T-helper 22 cell (primary cell): ENCODE results near the gene KBTBD8.

Experiments used
- DNase-seq: peaks from one replicate; pipeline ENCODE4 v3.0.0-alpha.2; 2020; ENCODE audit warnings: low read depth

The KBTBD8 gene

GRCh38 chr3:67034371-67034770 is 36.3 kb downstream of the KBTBD8 start:
- no peak for DNase-seq

DNA sequence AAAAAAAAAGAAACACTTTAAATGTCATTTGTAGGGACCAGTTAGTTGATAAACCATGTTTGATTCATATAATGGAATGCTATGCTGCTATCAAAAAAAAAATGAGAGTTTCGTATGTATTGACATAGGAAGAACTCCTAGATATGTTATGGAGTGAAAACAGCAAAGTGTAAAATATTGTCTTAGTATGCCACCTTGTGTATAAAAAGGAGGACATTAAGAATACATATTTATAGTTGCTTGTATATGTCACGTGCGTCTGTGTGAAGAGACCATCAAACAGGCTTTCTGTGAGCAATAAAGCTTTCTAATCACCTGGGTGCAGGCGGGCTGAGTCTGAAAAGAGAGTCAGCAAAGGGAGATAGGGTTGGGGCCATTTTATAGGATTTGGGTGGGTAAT is 39.5 kb downstream of the KBTBD8 start:
- no peak for DNase-seq

GRCh38 chr3:67044295-67044694 is 46.2 kb downstream of the KBTBD8 start:
- no peak for DNase-seq

DNA sequence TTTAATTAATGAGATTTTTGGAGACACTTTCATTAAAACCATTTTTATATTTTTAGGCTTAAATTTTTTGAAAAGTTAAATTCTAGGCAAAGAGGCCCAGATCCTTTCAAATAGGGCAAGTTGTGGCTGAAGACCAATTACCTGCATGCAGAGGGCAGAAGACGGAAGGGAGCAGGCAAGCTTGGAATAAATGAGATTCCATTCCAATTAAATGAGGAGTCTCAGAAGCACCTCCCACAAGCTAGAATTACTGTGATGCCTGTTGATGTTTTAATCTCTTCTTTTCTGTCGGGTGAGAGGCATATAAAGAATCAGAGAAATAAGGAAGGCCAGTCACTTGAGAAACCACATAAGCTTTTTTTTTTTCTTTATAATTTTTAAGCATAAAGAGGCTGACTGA is 46.8 kb downstream of the KBTBD8 start:
- DNase-seq, result no peak

GRCh38 chr3:67045711-67046465 is 47.8 kb downstream of the KBTBD8 start:
- no peak for DNase-seq

DNA sequence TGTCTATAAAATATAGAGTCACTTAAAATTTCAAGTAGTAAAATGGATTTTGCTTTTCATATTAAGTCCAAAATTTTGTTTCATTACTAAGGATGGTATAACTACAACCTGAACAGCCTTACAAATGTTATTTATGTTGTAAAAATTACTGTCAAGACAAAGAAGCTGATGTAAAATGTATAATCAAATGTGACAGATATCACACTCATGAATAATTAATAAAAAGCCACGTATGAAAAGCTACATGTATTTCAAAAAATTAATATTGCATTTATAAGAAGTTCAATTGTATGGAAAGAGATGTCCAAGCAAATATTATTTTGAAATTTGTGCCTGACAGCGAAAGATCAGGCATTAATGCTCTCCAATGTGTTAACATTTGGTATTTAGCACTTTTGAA is 48.9 kb downstream of the KBTBD8 start:
- DNase-seq, result no peak

GRCh38 chr3:67048067-67048714 is 50.1 kb downstream of the KBTBD8 start:
- DNase-seq, result no peak

DNA sequence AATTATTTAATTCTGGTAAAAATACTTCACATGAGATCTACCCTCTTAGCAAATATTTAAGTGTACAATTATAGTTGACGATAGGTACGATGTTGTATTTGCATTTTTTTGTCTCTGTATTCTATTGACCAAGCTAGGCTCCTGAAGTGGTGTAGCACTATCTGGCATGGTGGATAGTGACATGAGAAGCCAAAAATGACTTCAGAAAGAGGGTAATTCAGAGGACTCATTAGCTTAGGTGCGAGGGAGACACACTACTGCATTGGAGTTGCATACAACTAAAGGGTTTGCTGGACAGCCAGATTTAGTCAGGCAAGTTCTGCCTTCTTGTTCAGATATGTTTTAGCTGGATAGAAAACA is 50.6 kb downstream of the KBTBD8 start:
- DNase-seq, result no peak

- no peak for DNase-seq
Observed at GRCh38 chr3:67059443-67059842, 61.3 kb downstream of the KBTBD8 start.
